Spinal cord (tissue), 10 donors: ENCODE data around the gene DSG1. TPM values are rescaled to one million over a fixed set of nuclear protein-coding genes. Genes with fewer than 3 reads are reported as not detected.

ENCODE experiments used
- DNase-seq, 6 donors: peaks; one replicate each; pipeline versions ENCODE4 v3.0.0 to v3.0.0-alpha.2; 2013 to 2015; ENCODE audit warnings: low spot score in 6 of 6, low read depth in 4 of 6
- H3K27ac ChIP-seq: one replicate; pipeline ENCODE4 v1.5.1; 2013; ENCODE audit warnings: low read depth, low read length, control low read depth
- H3K27me3 ChIP-seq: one replicate; pipeline ENCODE4 v1.6.1; 2013; ENCODE audit warnings: low read length; ENCODE audit not compliant: control insufficient read depth, insufficient read depth
- H3K36me3 ChIP-seq: one replicate; pipeline ENCODE4 v1.6.1; 2013; ENCODE audit warnings: low read length; ENCODE audit not compliant: control insufficient read depth, insufficient read depth
- H3K4me1 ChIP-seq: one replicate; pipeline ENCODE4 v1.6.1; 2013; ENCODE audit warnings: low read length; ENCODE audit not compliant: control insufficient read depth, insufficient read depth
- H3K4me3 ChIP-seq: one replicate; pipeline ENCODE4 v1.5.1; 2013; ENCODE audit warnings: low read depth, low read length, control low read depth
- H3K9me3 ChIP-seq: one replicate; pipeline ENCODE4 v1.6.1; 2013; ENCODE audit warnings: low read length; ENCODE audit not compliant: control insufficient read depth, insufficient read depth
- WGBS: methylation state at CpG from one replicate; pipeline ENCODE4 v1.1.5; 2013; ENCODE audit warnings: missing lambda C conversion rate; ENCODE audit not compliant: insufficient coverage; 5-methylcytosine and 5-hydroxymethylcytosine counted together
- polyA plus RNA-seq, 2 donors: library from polyadenylated mRNA; unstranded; fragments of 120-200 nt; gene quantifications; one replicate each; pipeline ENCODE4 v1.2.1, GENCODE V29; 2013; ENCODE audit not compliant: insufficient read length in 2 of 2
- total RNA-seq, 2 donors: library from RNA; depleted of rRNA in 1 of 2; stranded (reverse); fragments of 120-200 nt in 1 of 2; fragments of >200 nt in 1 of 2; gene quantifications; one replicate each; pipeline versions ENCODE4 v1.2.3 to v1.2.4, GENCODE V29; 2013 to 2014
- donor health status: healthy.

The DSG1 gene
- total and polyA plus RNA-seq, 4 donors, result 0.17 to 1.5 (median 0.20) TPM; not detected in 1

GRCh38 chr18:31373641-31374040 lies 55.7 kb downstream of the DSG1 start:
- Histone ChIP-seq H3K4me1 (no peaks in the 10 kb centered on the region), H3K27me3 (no peaks in the 10 kb centered on the region), H3K4me3 (no peak overlapping the region), H3K36me3 (no peaks in the 10 kb centered on the region), H3K27ac (no peak overlapping the region), H3K9me3 (no peaks in the 10 kb centered on the region)
- WGBS, result 95% methylated on average over 2 of the region's 4 CpGs
- DNase-seq, result no peak

- no peak for DNase-seq
- Histone ChIP-seq H3K27me3 (no peaks in the 10 kb centered on the region), H3K36me3 (no peaks in the 10 kb centered on the region), H3K4me1 (no peaks in the 10 kb centered on the region), H3K9me3 (no peaks in the 10 kb centered on the region), H3K4me3 (no peak within 1 kb of the TSS), H3K27ac (no peak within 1 kb of the TSS)
- WGBS, result no CpG with 5 or more reads among the region's 3 CpGs
These were observed 58.5 kb downstream of the DSG1 start, which contains the start of gene DSG4 for GRCh38 chr18:31376477-31376876. Gene DSG4 (plus strand): TSS chr18:31376777. CDS start chr18:31376912, 135 bp downstream.

- no peak overlapping the region for H3K27ac ChIP-seq
- DNase-seq, result no peak
- no CpG with 5 or more reads among the region's 2 CpGs for WGBS
- H3K36me3 ChIP-seq, result no peaks in the 10 kb centered on the region
- H3K4me3 ChIP-seq, result no peak overlapping the region
- no peaks in the 10 kb centered on the region for H3K9me3 ChIP-seq
- no peaks in the 10 kb centered on the region for H3K4me1 ChIP-seq
- no peaks in the 10 kb centered on the region for H3K27me3 ChIP-seq
These were observed 63.0 kb downstream of the DSG1 start for GRCh38 chr18:31380912-31381311.

GRCh38 chr18:31382107-31382506 lies 64.1 kb downstream of the DSG1 start:
- WGBS, result 100% methylated on average over 1 of the region's 2 CpGs
- Histone ChIP-seq H3K36me3 (no peaks in the 10 kb centered on the region), H3K4me3 (no peak overlapping the region), H3K27ac (no peak overlapping the region), H3K9me3 (no peaks in the 10 kb centered on the region), H3K4me1 (no peaks in the 10 kb centered on the region), H3K27me3 (no peaks in the 10 kb centered on the region)
- no peak for DNase-seq

- Histone ChIP-seq H3K27ac (no peak overlapping the region), H3K4me1 (no peaks in the 10 kb centered on the region), H3K9me3 (no peaks in the 10 kb centered on the region), H3K36me3 (no peaks in the 10 kb centered on the region), H3K4me3 (no peak overlapping the region), H3K27me3 (no peaks in the 10 kb centered on the region)
- no peak for DNase-seq
- 76% methylated on average over 4 of the region's 6 CpGs for WGBS
These were observed 68.8 kb downstream of the DSG1 start for GRCh38 chr18:31386741-31387140.

- WGBS, result no CpG with 5 or more reads among the region's 3 CpGs
- H3K27me3 ChIP-seq, result no peaks in the 10 kb centered on the region
- DNase-seq, result no peak
These were observed 75.3 kb downstream of the DSG1 start for GRCh38 chr18:31393286-31393685.

GRCh38 chr18:31396796-31397612 lies 79.0 kb downstream of the DSG1 start:
- H3K9me3 ChIP-seq, result no peaks in the 10 kb centered on the region
- no peaks in the 10 kb centered on the region for H3K27me3 ChIP-seq
- H3K4me1 ChIP-seq, result no peaks in the 10 kb centered on the region
- H3K4me3 ChIP-seq, result no peak overlapping the region
- H3K36me3 ChIP-seq, result no peaks in the 10 kb centered on the region
- 83% methylated on average over 4 of the region's 6 CpGs for WGBS
- no peak overlapping the region for H3K27ac ChIP-seq
- no peak for DNase-seq

More at GRCh38 chr18:31393286-31393685, 75.3 kb downstream of the DSG1 start:
- H3K27ac ChIP-seq, result no peak overlapping the region
- no peaks in the 10 kb centered on the region for H3K9me3 ChIP-seq
- H3K36me3 ChIP-seq, result no peaks in the 10 kb centered on the region
- no peak overlapping the region for H3K4me3 ChIP-seq
- H3K4me1 ChIP-seq, result no peaks in the 10 kb centered on the region

- no peak for DNase-seq
- Histone ChIP-seq H3K36me3 (no peaks in the 10 kb centered on the region), H3K4me1 (no peaks in the 10 kb centered on the region), H3K9me3 (no peaks in the 10 kb centered on the region), H3K27ac (no peak overlapping the region), H3K27me3 (no peaks in the 10 kb centered on the region), H3K4me3 (no peak overlapping the region)
- WGBS, result no CpG with 5 or more reads among the region's 2 CpGs
These were observed 80.2 kb downstream of the DSG1 start for GRCh38 chr18:31398191-31398590.

- Histone ChIP-seq H3K27ac (no peak overlapping the region), H3K4me1 (no peaks in the 10 kb centered on the region), H3K9me3 (no peaks in the 10 kb centered on the region), H3K27me3 (no peaks in the 10 kb centered on the region), H3K4me3 (no peak overlapping the region), H3K36me3 (no peaks in the 10 kb centered on the region)
- no peak for DNase-seq
- WGBS, result no CpG with 5 or more reads among the region's 6 CpGs
These were observed 81.5 kb downstream of the DSG1 start for GRCh38 chr18:31399306-31400032.
